Upper lobe of right lung (tissue), 1 donor: Measurements from ENCODE around the gene CXCL5. TPM values are rescaled to one million over a fixed set of nuclear protein-coding genes. Genes with fewer than 3 reads are reported as not detected.

ENCODE experiments used
- ATAC-seq: fragments of 200-7000 bp; cut with Tn5 transposase; one replicate; pipeline ENCODE4 v1.9.1; 2020; ENCODE audit warnings: mild to moderate bottlenecking, moderate library complexity
- DNase-seq: peaks from one replicate; pipeline ENCODE4 v3.0.0-alpha.2; 2020
- H3K27ac ChIP-seq: fragments of 200-600 bp; one replicate; pipeline ENCODE4 v1.8.0; 2022
- H3K27me3 ChIP-seq: fragments of 200-600 bp; one replicate; pipeline ENCODE4 v1.8.0; 2022; ENCODE audit warnings: mild to moderate bottlenecking
- H3K36me3 ChIP-seq: fragments of 200-600 bp; one replicate; pipeline ENCODE4 v1.8.0; 2022
- H3K4me1 ChIP-seq: fragments of 200-600 bp; one replicate; pipeline ENCODE4 v1.8.0; 2022
- H3K4me3 ChIP-seq: fragments of 200-600 bp; one replicate; pipeline ENCODE4 v1.8.0; 2022; ENCODE audit warnings: mild to moderate bottlenecking
- H3K9me3 ChIP-seq: fragments of 200-600 bp; one replicate; pipeline ENCODE4 v1.8.0; 2022
- CTCF ChIP-seq: fragments of 200-600 bp; IDR thresholded peaks from one replicate; pipeline ENCODE4 v1.8.0; 2022; ENCODE audit warnings: antibody characterized with exemption
- intact Hi-C: fragments of 100-400 bp; cut with DNase I; formaldehyde crosslinking; loops from one replicate; pipeline ENCODE4 v1.11.0; 2022
- total RNA-seq: library from RNA; stranded (reverse); fragmentation: NEBNext Ultra II Directional; extraction: Animal tissue kit (Norgen Biotek cat#: 25700); gene quantifications from one replicate; pipeline ENCODE4 v1.2.1, GENCODE V29; 2021
- donor health status: DM: no; HTN: yes; CAD: no; lungs with severe emphysema.

The CXCL5 gene
- total RNA-seq, 1 donor from 2014 or later, result 7.2 TPM

DNA sequence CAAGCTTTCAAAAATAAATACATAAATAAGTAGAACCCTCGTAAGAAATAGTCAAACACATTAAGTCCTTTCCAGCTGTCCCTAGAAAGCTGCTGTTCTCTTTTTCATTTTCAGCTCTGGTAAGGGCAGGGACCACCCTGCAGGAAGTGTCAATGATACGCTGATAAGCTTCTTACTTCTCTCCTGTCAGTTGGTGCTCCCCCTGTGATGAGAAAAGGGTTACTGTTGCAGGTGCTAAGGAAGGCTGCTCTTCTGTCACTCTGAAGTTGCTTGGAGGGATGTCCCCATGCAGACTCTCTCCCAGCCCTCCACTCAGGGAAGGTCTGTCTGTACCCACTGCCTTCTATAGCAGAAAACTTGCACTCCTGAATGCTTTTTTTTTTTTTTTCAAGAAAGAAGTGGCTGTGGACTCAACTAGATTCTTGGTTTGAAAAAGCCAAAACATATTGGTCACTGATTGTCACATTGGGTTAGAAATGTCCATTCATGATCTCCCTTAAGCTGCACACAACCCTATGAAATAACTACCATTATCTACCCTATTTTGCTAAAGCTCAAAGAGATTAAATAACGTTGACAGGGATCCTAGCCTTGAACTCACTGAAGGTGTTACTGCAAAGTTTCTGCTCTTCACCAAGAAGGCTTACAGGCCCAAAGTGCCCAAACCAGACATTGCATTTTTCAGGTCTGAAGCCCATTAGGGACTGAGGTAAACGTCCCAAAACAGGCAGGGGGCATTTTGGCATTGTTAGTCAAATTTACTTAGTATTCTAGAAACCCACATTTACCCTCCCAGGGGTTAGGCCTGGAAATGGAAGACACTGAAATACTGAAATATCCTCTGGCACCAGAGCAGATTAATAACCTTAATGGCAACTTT lies 38.8 kb upstream of the CXCL5 start:
- Histone ChIP-seq H3K4me1 (peaks cover 3% of the 10 kb centered on the region), H3K9me3 (no peaks in the 10 kb centered on the region), H3K4me3 (peak overlapping the region; percentile 60), H3K27me3 (no peaks in the 10 kb centered on the region), H3K36me3 (no peaks in the 10 kb centered on the region), H3K27ac (peak overlapping the region; percentile 8)
- DNase-seq (no peak), ATAC-seq (no peak)
- TF ChIP-seq CTCF, result no peak
- intact Hi-C loops, result no loop called here

DNA sequence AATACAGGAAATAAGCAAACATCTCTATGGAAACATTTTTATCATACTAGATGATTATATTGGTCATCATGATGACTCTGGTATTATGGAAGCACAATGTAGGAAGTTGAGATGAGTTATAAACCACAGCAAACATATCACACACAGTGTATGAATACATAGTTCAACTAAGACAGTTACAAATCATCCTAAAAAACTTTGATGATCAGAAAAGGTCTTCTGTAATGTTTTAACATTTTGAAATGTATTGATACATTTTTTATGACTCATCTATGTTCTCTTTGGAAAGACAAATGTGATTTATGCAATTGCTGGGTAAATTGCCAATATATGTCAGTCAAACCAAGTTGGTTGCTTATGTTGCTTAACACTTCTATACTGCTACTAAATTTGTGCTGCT lies 35.3 kb upstream of the CXCL5 start:
- Histone ChIP-seq H3K27me3 (no peaks in the 10 kb centered on the region), H3K4me1 (peaks cover 3% of the 10 kb centered on the region), H3K27ac (no peak overlapping the region), H3K4me3 (no peak overlapping the region), H3K9me3 (no peaks in the 10 kb centered on the region), H3K36me3 (no peaks in the 10 kb centered on the region)
- ATAC-seq (no peak), DNase-seq (no peak)
- intact Hi-C loops, result no loop called here
- no peak for TF ChIP-seq CTCF

- Histone ChIP-seq H3K27me3 (no peaks in the 10 kb centered on the region), H3K4me1 (no peaks in the 10 kb centered on the region), H3K36me3 (no peaks in the 10 kb centered on the region), H3K27ac (no peak overlapping the region), H3K9me3 (no peaks in the 10 kb centered on the region), H3K4me3 (no peak overlapping the region)
- intact Hi-C loops, result no loop called here
- ATAC-seq, result no peak
- DNase-seq, result no peak
- TF ChIP-seq CTCF, result no peak
Observed at GRCh38 chr4:74032064-74032463, 33.6 kb upstream of the CXCL5 start.

DNA sequence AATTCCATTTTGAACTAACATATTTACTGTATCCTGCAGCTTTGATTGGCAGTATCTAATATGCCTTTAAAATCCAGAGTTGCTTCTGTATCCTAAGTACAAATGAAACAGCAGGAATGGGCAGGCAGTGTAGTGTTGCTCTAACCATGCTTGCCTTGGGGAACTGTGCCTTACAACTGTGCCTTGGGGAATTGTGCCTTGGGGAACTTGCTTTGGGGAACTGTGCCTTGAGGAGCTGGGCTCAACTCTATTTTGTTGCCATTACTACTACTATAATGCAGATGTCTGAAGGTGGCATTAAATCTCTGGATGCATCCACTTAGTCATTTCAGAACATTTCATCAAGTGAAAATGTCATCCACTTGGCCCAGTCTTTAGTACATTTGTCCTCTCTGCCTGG lies 33.1 kb upstream of the CXCL5 start:
- ATAC-seq, result peak; percentile 46
- H3K27ac ChIP-seq, result no peak overlapping the region
- intact Hi-C loops, result no loop called here

GRCh38 chr4:74030285-74030684 lies 31.8 kb upstream of the CXCL5 start:
- no peak for TF ChIP-seq CTCF
- Histone ChIP-seq H3K4me3 (no peak overlapping the region), H3K36me3 (no peaks in the 10 kb centered on the region), H3K27ac (no peak overlapping the region), H3K27me3 (no peaks in the 10 kb centered on the region), H3K4me1 (no peaks in the 10 kb centered on the region), H3K9me3 (no peaks in the 10 kb centered on the region)
- intact Hi-C loops, result no loop called here
- DNase-seq (no peak), ATAC-seq (no peak)

More for the DNA sequence above, 33.1 kb upstream of the CXCL5 start:
- DNase-seq, result no peak
- H3K27me3 ChIP-seq, result no peaks in the 10 kb centered on the region
- H3K4me1 ChIP-seq, result no peaks in the 10 kb centered on the region
- H3K4me3 ChIP-seq, result no peak overlapping the region
- no peak for TF ChIP-seq CTCF
- H3K9me3 ChIP-seq, result no peaks in the 10 kb centered on the region
- no peaks in the 10 kb centered on the region for H3K36me3 ChIP-seq
